ENCODE measurements around the gene TFRC.
"Not testable (repeated sequence)": the region's sequence is repeated elsewhere in the genome, so short reads cannot be mapped to it uniquely, and the experiment has no call there.

Gene TFRC

DNA sequence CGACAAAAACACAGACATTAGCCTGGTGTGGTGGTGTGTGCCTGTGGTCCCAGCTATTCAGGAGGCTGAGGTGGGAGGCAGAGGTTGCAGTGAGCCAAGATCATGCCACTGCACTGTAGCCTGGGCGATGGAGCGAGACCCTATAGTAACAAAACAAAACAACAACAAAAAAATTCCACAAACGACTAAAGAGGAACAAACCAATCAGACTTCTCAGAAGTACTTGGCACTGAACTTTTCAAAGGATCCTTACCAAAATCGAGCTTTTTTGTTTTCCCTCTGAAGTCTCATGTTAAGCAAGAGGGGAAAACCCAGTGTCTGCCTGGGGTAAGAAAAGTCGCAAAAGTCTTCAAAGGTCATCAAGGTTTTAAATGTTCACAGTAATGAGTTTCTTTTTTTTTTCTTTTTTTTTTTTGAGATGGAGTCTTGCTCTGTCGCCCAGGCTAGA is 30.1 kb upstream of the TFRC start:
- H3K27ac ChIP-seq (ENCODE audit: low read depth, low read length), result no peak overlapping the region
- H3K36me3 ChIP-seq (ENCODE audit: insufficient read depth, low read length), result no peaks in the 10 kb centered on the region
- H3K9ac ChIP-seq (ENCODE audit: low read depth, low read length), result no peak overlapping the region
- H3K9me3 ChIP-seq (ENCODE audit: insufficient read depth, low read depth, low read length), result no peaks in the 10 kb centered on the region
- H3K27me3 ChIP-seq (ENCODE audit: insufficient read depth, low read length), result no peaks in the 10 kb centered on the region
- H3K4me3 ChIP-seq (ENCODE audit: low read length), result no peak overlapping the region
- WGBS, result 88% methylated on average over 7 of the region's 7 CpGs
- peaks cover 5% of the 10 kb centered on the region; the same call in 1 of the 2 replicates for H3K4me1 ChIP-seq (ENCODE audit: insufficient read depth, low read length)

- no peaks in the 10 kb centered on the region for H3K36me3 ChIP-seq (ENCODE audit: insufficient read depth, low read length)
- H3K27ac ChIP-seq (ENCODE audit: low read depth, low read length), result peak overlapping the region; percentile 56; the same call in 1 of the 2 replicates
- H3K9ac ChIP-seq (ENCODE audit: low read depth, low read length), result no peak overlapping the region
- H3K27me3 ChIP-seq (ENCODE audit: insufficient read depth, low read length), result no peaks in the 10 kb centered on the region
- WGBS, result 63% methylated on average over 13 of the region's 13 CpGs
- H3K9me3 ChIP-seq (ENCODE audit: insufficient read depth, low read depth, low read length), result no peaks in the 10 kb centered on the region
- H3K4me1 ChIP-seq (ENCODE audit: insufficient read depth, low read length), result peaks cover 5% of the 10 kb centered on the region; the same call in 1 of the 2 replicates
- no peak overlapping the region for H3K4me3 ChIP-seq (ENCODE audit: low read length)
Observed at GRCh38 chr3:196108075-196108743, 26.3 kb upstream of the TFRC start.

DNA sequence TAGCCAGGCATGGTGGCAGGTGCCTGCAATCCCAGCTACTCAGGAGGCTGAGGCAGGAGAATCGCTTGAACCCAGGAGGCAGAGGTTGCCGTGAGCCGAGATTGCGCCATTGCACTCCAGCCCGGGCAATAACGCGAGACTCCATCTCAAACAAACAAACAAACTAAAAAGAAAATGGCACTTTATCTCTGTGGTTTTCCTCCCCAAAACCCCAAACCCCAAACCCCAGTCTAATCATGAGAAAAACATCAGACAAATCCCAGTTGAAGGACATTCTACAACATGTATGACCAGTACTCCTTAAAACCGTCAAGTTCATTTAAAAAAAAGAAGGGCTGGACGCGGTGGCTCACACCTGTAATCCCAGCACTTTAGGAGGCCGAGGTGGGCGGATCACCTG is 22.8 kb upstream of the TFRC start:
- WGBS, result 93% methylated on average over 12 of the region's 12 CpGs
- not testable (repeated sequence) for H3K9ac ChIP-seq (ENCODE audit: low read depth, low read length); H3K27ac ChIP-seq (ENCODE audit: low read depth, low read length); H3K4me1 ChIP-seq (ENCODE audit: insufficient read depth, low read length); H3K36me3 ChIP-seq (ENCODE audit: insufficient read depth, low read length); H3K27me3 ChIP-seq (ENCODE audit: insufficient read depth, low read length); H3K9me3 ChIP-seq (ENCODE audit: insufficient read depth, low read depth, low read length); H3K4me3 ChIP-seq (ENCODE audit: low read length)

- not testable (repeated sequence) for H3K4me1 ChIP-seq (ENCODE audit: insufficient read depth, low read length); H3K27me3 ChIP-seq (ENCODE audit: insufficient read depth, low read length); H3K9me3 ChIP-seq (ENCODE audit: insufficient read depth, low read depth, low read length); H3K9ac ChIP-seq (ENCODE audit: low read depth, low read length); H3K27ac ChIP-seq (ENCODE audit: low read depth, low read length); H3K36me3 ChIP-seq (ENCODE audit: insufficient read depth, low read length); H3K4me3 ChIP-seq (ENCODE audit: low read length)
- WGBS, result 66% methylated on average over 7 of the region's 8 CpGs
Observed at GRCh38 chr3:196098365-196098980, 16.6 kb upstream of the TFRC start.

- H3K27me3 ChIP-seq (ENCODE audit: insufficient read depth, low read length), result no peaks in the 10 kb centered on the region
- 92% methylated on average over 5 of the region's 5 CpGs for WGBS
- H3K9ac ChIP-seq (ENCODE audit: low read depth, low read length), result no peak overlapping the region
- no peaks in the 10 kb centered on the region for H3K4me1 ChIP-seq (ENCODE audit: insufficient read depth, low read length)
- no peaks in the 10 kb centered on the region for H3K36me3 ChIP-seq (ENCODE audit: insufficient read depth, low read length)
- no peaks in the 10 kb centered on the region for H3K9me3 ChIP-seq (ENCODE audit: insufficient read depth, low read depth, low read length)
- no peak overlapping the region for H3K4me3 ChIP-seq (ENCODE audit: low read length)
- H3K27ac ChIP-seq (ENCODE audit: low read depth, low read length), result no peak overlapping the region
Observed at GRCh38 chr3:196097373-196098154, 15.7 kb upstream of the TFRC start.

GRCh38 chr3:196096382-196096953 is 14.6 kb upstream of the TFRC start:
- Histone ChIP-seq H3K27me3 (ENCODE audit: insufficient read depth, low read length) (no peaks in the 10 kb centered on the region), H3K9ac (ENCODE audit: low read depth, low read length) (no peak overlapping the region), H3K36me3 (ENCODE audit: insufficient read depth, low read length) (no peaks in the 10 kb centered on the region), H3K27ac (ENCODE audit: low read depth, low read length) (no peak overlapping the region), H3K4me1 (ENCODE audit: insufficient read depth, low read length) (no peaks in the 10 kb centered on the region), H3K9me3 (ENCODE audit: insufficient read depth, low read depth, low read length) (no peaks in the 10 kb centered on the region), H3K4me3 (ENCODE audit: low read length) (no peak overlapping the region)
- WGBS, result 84% methylated on average over 11 of the region's 11 CpGs

- 83% methylated on average over 7 of the region's 7 CpGs for WGBS
- Histone ChIP-seq H3K9ac (ENCODE audit: low read depth, low read length) (no peak overlapping the region), H3K4me1 (ENCODE audit: insufficient read depth, low read length) (no peaks in the 10 kb centered on the region), H3K9me3 (ENCODE audit: insufficient read depth, low read depth, low read length) (no peaks in the 10 kb centered on the region), H3K27me3 (ENCODE audit: insufficient read depth, low read length) (no peaks in the 10 kb centered on the region), H3K27ac (ENCODE audit: low read depth, low read length) (no peak overlapping the region), H3K4me3 (ENCODE audit: low read length) (no peak overlapping the region), H3K36me3 (ENCODE audit: insufficient read depth, low read length) (no peaks in the 10 kb centered on the region)
Observed at GRCh38 chr3:196093317-196094111, 11.6 kb upstream of the TFRC start.

GRCh38 chr3:196087906-196088305 is 6.0 kb upstream of the TFRC start:
- no peaks in the 10 kb centered on the region for H3K27me3 ChIP-seq (ENCODE audit: insufficient read depth, low read length)
- H3K4me1 ChIP-seq (ENCODE audit: insufficient read depth, low read length), result no peaks in the 10 kb centered on the region
- no peak overlapping the region for H3K4me3 ChIP-seq (ENCODE audit: low read length)
- H3K9ac ChIP-seq (ENCODE audit: low read depth, low read length), result no peak overlapping the region
- no peaks in the 10 kb centered on the region for H3K9me3 ChIP-seq (ENCODE audit: insufficient read depth, low read depth, low read length)
- no peak overlapping the region for H3K27ac ChIP-seq (ENCODE audit: low read depth, low read length)
- no peaks in the 10 kb centered on the region for H3K36me3 ChIP-seq (ENCODE audit: insufficient read depth, low read length)
- 78% methylated on average over 4 of the region's 5 CpGs for whole genome bisulfite sequencing

DNA sequence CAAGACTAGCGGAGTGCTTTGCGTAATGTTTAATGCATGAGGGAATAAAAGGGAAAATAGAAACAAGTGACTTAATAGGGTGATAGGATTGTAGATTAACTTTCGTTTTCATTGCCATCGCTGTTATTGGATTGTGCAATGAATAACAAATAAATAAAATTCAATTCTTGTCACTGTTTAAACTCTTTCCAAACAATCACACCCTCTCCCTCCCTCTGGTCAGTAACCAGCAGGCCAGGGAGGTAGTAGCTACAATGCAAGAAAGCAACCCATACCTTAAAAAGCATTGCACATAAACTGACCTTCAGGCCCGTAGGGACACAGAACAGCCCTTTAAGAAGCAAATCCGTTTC is 705 bp upstream of the TFRC start:
- peaks cover 10% of the 10 kb centered on the region; the same call in 1 of the 2 replicates for H3K4me1 ChIP-seq (ENCODE audit: insufficient read depth, low read length)
- peak overlapping the region; percentile 42; the same call in 1 of the 2 replicates for H3K9ac ChIP-seq (ENCODE audit: low read depth, low read length)
- H3K9me3 ChIP-seq (ENCODE audit: insufficient read depth, low read depth, low read length), result no peaks in the 10 kb centered on the region
- peaks cover 7% of the 10 kb centered on the region; the same call in 1 of the 2 replicates for H3K36me3 ChIP-seq (ENCODE audit: insufficient read depth, low read length)
- 89% methylated on average over 6 of the region's 6 CpGs for WGBS
- H3K4me3 ChIP-seq (ENCODE audit: low read length), result peak overlapping the region; percentile 97
- H3K27me3 ChIP-seq (ENCODE audit: insufficient read depth, low read length), result no peaks in the 10 kb centered on the region
- H3K27ac ChIP-seq (ENCODE audit: low read depth, low read length), result no peak overlapping the region

DNA sequence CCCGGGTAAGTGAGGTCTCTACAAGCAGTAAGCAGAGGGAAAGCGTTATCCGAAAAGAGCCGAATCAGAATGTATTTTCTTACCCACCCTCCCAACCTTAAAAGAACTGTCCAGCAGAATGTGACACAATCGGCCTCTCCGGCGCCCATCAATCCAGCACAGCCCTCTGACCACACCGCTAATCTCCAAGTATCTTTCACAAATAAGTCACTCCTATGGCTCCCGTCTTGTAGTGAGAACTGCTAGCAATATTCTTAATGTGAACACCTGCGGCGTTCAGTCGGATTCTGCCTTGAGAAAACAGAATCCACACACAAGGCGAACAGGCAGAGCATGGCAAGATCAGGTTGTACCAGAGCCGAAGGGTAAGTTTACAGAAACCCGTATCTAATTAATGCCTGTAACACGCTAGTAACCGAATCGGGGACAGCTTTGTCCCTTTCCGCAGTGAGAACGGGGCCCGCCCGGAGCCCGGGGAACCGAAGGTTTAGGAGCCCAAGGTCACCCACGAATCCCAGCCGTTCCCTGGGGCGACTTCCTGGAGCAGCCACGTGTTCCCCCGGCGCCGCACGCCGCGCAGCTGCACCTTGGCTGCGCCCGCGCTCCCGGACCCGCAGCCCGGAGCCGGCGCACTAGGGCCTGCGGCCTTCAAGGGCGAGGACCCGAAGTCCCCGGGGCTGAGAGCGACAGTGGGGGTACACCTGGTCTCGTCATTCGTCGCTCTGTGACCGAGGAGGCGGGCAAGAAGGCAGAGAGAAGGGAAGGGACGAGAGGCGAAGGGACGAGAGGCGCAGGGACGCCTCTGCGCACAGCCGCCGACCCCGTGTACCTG is 672 bp downstream of the TFRC start:
- H3K36me3 ChIP-seq (ENCODE audit: insufficient read depth, low read length), result peaks cover 15% of the 10 kb centered on the region
- peak overlapping the region; percentile 93 for H3K27ac ChIP-seq (ENCODE audit: low read depth, low read length)
- peak overlapping the region; percentile 97 for H3K4me3 ChIP-seq (ENCODE audit: low read length)
- H3K27me3 ChIP-seq (ENCODE audit: insufficient read depth, low read length), result no peaks in the 10 kb centered on the region
- H3K9ac ChIP-seq (ENCODE audit: low read depth, low read length), result peak overlapping the region; percentile 96
- H3K4me1 ChIP-seq (ENCODE audit: insufficient read depth, low read length), result peaks cover 10% of the 10 kb centered on the region; the same call in 1 of the 2 replicates
- under 1% methylated on average over 61 of the region's 61 CpGs for WGBS
- H3K9me3 ChIP-seq (ENCODE audit: insufficient read depth, low read depth, low read length), result no peaks in the 10 kb centered on the region

Data from HUES64 (cell line).